Omental fat pad (tissue), 4 donors: ENCODE measurements around the gene CAVIN1. TPM values are rescaled to one million over a fixed set of nuclear protein-coding genes. Genes with fewer than 3 reads are reported as not detected.

Experiments used
- ATAC-seq: fragments of 150-250 bp; one replicate; pipeline ENCODE4 v1.9.1; 2016; ENCODE audit warnings: mild to moderate bottlenecking, moderate library complexity; ENCODE audit not compliant: low FRiP score
- DNase-seq: peaks from one replicate; pipeline ENCODE4 v3.0.0-alpha.2; 2019; ENCODE audit warnings: low spot score
- CTCF ChIP-seq, 3 donors: fragments of 450-650 bp; IDR thresholded peaks; one replicate each; pipeline ENCODE4 v1.5.1; 2016 to 2017; ENCODE audit warnings: antibody characterized with exemption in 3 of 3, mild to moderate bottlenecking in 3 of 3, moderate library complexity in 2 of 3
- total RNA-seq, 4 donors: library from RNA; depleted of rRNA; stranded (reverse); fragments of >200 nt; gene quantifications; one replicate each; pipeline ENCODE4 v1.1.0, GENCODE V29; 2016

Gene CAVIN1
- total RNA-seq, 4 donors from 2014 or later, result 479 to 598 (median 526) TPM

GRCh38 chr17:42408061-42408460 lies 15.0 kb downstream of the CAVIN1 start:
- DNase-seq (no peak), ATAC-seq (no peak)
- no peak for TF ChIP-seq CTCF (IDR thresholded peaks at IDR 0.05)

GRCh38 chr17:42407289-42407836 lies 15.7 kb downstream of the CAVIN1 start:
- DNase-seq (no peak), ATAC-seq (peak; percentile 58)

GRCh38 chr17:42406615-42407288 lies 16.3 kb downstream of the CAVIN1 start:
- DNase-seq, result no peak
- no peak for TF ChIP-seq CTCF (IDR thresholded peaks at IDR 0.05)
- ATAC-seq, result no peak

More at GRCh38 chr17:42407289-42407836, 15.7 kb downstream of the CAVIN1 start:
- no peak for TF ChIP-seq CTCF (IDR thresholded peaks at IDR 0.05)

- DNase-seq (peak; percentile 87), ATAC-seq (peak; percentile 38)
- TF ChIP-seq CTCF (IDR thresholded peaks at IDR 0.05), result no peak
Observed at GRCh38 chr17:42405963-42406495, 17.0 kb downstream of the CAVIN1 start.

GRCh38 chr17:42405076-42405475 lies 18.0 kb downstream of the CAVIN1 start:
- ATAC-seq (no peak), DNase-seq (no peak)
- no peak for TF ChIP-seq CTCF (IDR thresholded peaks at IDR 0.05)

- no peak for TF ChIP-seq CTCF (IDR thresholded peaks at IDR 0.05)
- ATAC-seq (no peak), DNase-seq (no peak)
Observed at GRCh38 chr17:42404326-42405055, 18.6 kb downstream of the CAVIN1 start.
